SIG-M5 (cell line): Measurements from ENCODE around the gene SSPN.
"Not testable (repeated sequence)": the region's sequence is repeated elsewhere in the genome, so short reads cannot be mapped to it uniquely, and the experiment has no call there.

ENCODE experiments used
- DNase-seq: peaks from one replicate; lab custom pipeline; 2025; lab: John Stamatoyannopoulos, UW

SSPN gene

GRCh38 chr12:26229910-26230309, 34.5 kb downstream of the SSPN start:
- no peak for DNase-seq

- DNase-seq = no peak
Observed at GRCh38 chr12:26231470-26231869, 36.1 kb downstream of the SSPN start.

GRCh38 chr12:26231921-26232320, 36.5 kb downstream of the SSPN start:
- no peak for DNase-seq

- DNase-seq = no peak
Observed at GRCh38 chr12:26233631-26234030, 38.3 kb downstream of the SSPN start.

- DNase-seq = not testable (repeated sequence)
Observed at GRCh38 chr12:26235465-26235864, 40.1 kb downstream of the SSPN start.

- DNase-seq = no peak
Observed at GRCh38 chr12:26238341-26239121, 43.2 kb downstream of the SSPN start.

- no peak for DNase-seq
Observed at GRCh38 chr12:26239122-26239851, 43.9 kb downstream of the SSPN start.

GRCh38 chr12:26239852-26240815, 44.8 kb downstream of the SSPN start:
- no peak for DNase-seq

- no peak for DNase-seq
Observed at GRCh38 chr12:26241080-26241479, 45.7 kb downstream of the SSPN start.

- no peak for DNase-seq
Observed at GRCh38 chr12:26242683-26243082, 47.3 kb downstream of the SSPN start.

GRCh38 chr12:26244503-26244902, 49.1 kb downstream of the SSPN start:
- DNase-seq = peak; percentile 18

- no peak for DNase-seq
Observed at GRCh38 chr12:26245175-26245942, 50.0 kb downstream of the SSPN start.

GRCh38 chr12:26246483-26247164, 51.3 kb downstream of the SSPN start:
- DNase-seq = no peak

- DNase-seq = no peak
Observed at GRCh38 chr12:26247873-26248272, 52.5 kb downstream of the SSPN start.

GRCh38 chr12:26250801-26251200, 55.4 kb downstream of the SSPN start:
- no peak for DNase-seq

GRCh38 chr12:26251600-26251999, 56.2 kb downstream of the SSPN start:
- no peak for DNase-seq

- DNase-seq = no peak
Observed at GRCh38 chr12:26252946-26253345, 57.6 kb downstream of the SSPN start.

- no peak for DNase-seq
Observed at GRCh38 chr12:26255893-26256645, 60.7 kb downstream of the SSPN start.

GRCh38 chr12:26264215-26264838, 69.0 kb downstream of the SSPN start:
- DNase-seq = no peak

- no peak for DNase-seq
Observed at GRCh38 chr12:26265606-26266005, 70.2 kb downstream of the SSPN start.
